GM23248 (cell line): ENCODE results near the gene SLC44A5. TPM values are rescaled to one million over a fixed set of nuclear protein-coding genes. Genes with fewer than 3 reads are reported as not detected.

Experiments
- DNase-seq: peaks from one replicate; pipeline ENCODE4 v3.0.0-alpha.2; 2015
- H2AFZ ChIP-seq: fragments of 200-600 bp; sonication (generic); 2 replicates; pipeline ENCODE4 v1.6.1; 2016; ENCODE audit warnings: antibody characterized with exemption
- H3F3A ChIP-seq: fragments of 200-600 bp; sonication (generic); 2 replicates; pipeline ENCODE4 v1.6.1; 2016; ENCODE audit warnings: mild to moderate bottlenecking, antibody characterized with exemption, mixed run types; ENCODE audit not compliant: insufficient read depth
- H3K27ac ChIP-seq: fragments of 200-600 bp; sonication (generic); 2 replicates; pipeline ENCODE4 v1.5.1; 2016; ENCODE audit warnings: mild to moderate bottlenecking
- H3K27me3 ChIP-seq: fragments of 200-600 bp; sonication (generic); replicated peaks from 2 replicates; pipeline ENCODE4 v1.6.1; 2016; ENCODE audit warnings: mild to moderate bottlenecking; ENCODE audit not compliant: insufficient read depth
- H3K36me3 ChIP-seq: fragments of 200-600 bp; sonication (generic); 2 replicates; pipeline ENCODE4 v1.6.1; 2016; ENCODE audit warnings: low read depth, mild to moderate bottlenecking
- H3K4me1 ChIP-seq: fragments of 200-600 bp; sonication (generic); 2 replicates; pipeline ENCODE4 v1.6.1; 2016; ENCODE audit warnings: mild to moderate bottlenecking; ENCODE audit not compliant: insufficient read depth
- H3K4me2 ChIP-seq: fragments of 200-600 bp; sonication (generic); one replicate; pipeline ENCODE4 v1.6.1; 2016; ENCODE audit warnings: mild to moderate bottlenecking; ENCODE audit not compliant: unreplicated experiment
- H3K4me3 ChIP-seq: fragments of 200-600 bp; sonication (generic); 2 replicates; pipeline ENCODE4 v1.5.1; 2016; ENCODE audit warnings: mild to moderate bottlenecking
- H3K79me2 ChIP-seq: fragments of 200-600 bp; sonication (generic); 2 replicates; pipeline ENCODE4 v1.6.1; 2016; ENCODE audit warnings: mild to moderate bottlenecking; ENCODE audit not compliant: insufficient read depth
- H3K9ac ChIP-seq: fragments of 200-600 bp; sonication (generic); 2 replicates; pipeline ENCODE4 v1.6.1; 2016; ENCODE audit warnings: mild to moderate bottlenecking
- H3K9me2 ChIP-seq: fragments of 200-600 bp; sonication (generic); 2 replicates; pipeline ENCODE4 v1.6.1; 2016; ENCODE audit warnings: mixed run types, mild to moderate bottlenecking, moderate library complexity; ENCODE audit not compliant: insufficient read depth
- H3K9me3 ChIP-seq: fragments of 200-600 bp; sonication (generic); one replicate; pipeline ENCODE4 v1.6.1; 2017; ENCODE audit warnings: low read depth
- H4K20me1 ChIP-seq: fragments of 200-600 bp; sonication (generic); 2 replicates; pipeline ENCODE4 v1.6.0; 2016; ENCODE audit not compliant: insufficient read depth
- EZH2 ChIP-seq: fragments of 200-600 bp; sonication (generic); IDR thresholded peaks from 2 replicates; pipeline ENCODE4 v1.6.1; 2018; ENCODE audit warnings: antibody characterized with exemption, mild to moderate bottlenecking; ENCODE audit not compliant: insufficient read depth, poor library complexity, severe bottlenecking
- EZH2phosphoT487 ChIP-seq: fragments of 200-600 bp; sonication (generic); IDR thresholded peaks from 2 replicates; pipeline ENCODE4 v1.6.1; 2018; ENCODE audit warnings: antibody characterized with exemption, moderate library complexity, mild to moderate bottlenecking, low read depth; ENCODE audit not compliant: insufficient read depth
- WGBS, 2 experiments: methylation state at CpG; one replicate each; pipeline ENCODE4 v1.1.6; 2015 to 2017; ENCODE audit warnings: low lambda C conversion rate in 2 of 2, low coverage in 1 of 2; ENCODE audit errors: missing lambda C conversion rate in 2 of 2; 5-methylcytosine and 5-hydroxymethylcytosine counted together
- in situ Hi-C: fragments of 300-500 bp; cut with MboI; formaldehyde crosslinking; loops from 2 replicates; pipeline ENCODE4 v1.15.0; 2020
- polyA plus RNA-seq: library from polyadenylated mRNA; unstranded; fragments of >200 nt; fragmentation: Nextera tagmentation; extraction: Ambion mirVana; gene quantifications from 2 replicates; pipeline ENCODE4 v1.2.1, GENCODE V29; 2016
- total RNA-seq: library from RNA; depleted of rRNA; stranded (reverse); fragments of >200 nt; shearing (Covaris generic); gene quantifications from 2 replicates; pipeline ENCODE4 v1.2.3, GENCODE V29; 2014

Gene SLC44A5
- total and polyA plus RNA-seq, 2 experiments from 2014 or later = not detected

DNA sequence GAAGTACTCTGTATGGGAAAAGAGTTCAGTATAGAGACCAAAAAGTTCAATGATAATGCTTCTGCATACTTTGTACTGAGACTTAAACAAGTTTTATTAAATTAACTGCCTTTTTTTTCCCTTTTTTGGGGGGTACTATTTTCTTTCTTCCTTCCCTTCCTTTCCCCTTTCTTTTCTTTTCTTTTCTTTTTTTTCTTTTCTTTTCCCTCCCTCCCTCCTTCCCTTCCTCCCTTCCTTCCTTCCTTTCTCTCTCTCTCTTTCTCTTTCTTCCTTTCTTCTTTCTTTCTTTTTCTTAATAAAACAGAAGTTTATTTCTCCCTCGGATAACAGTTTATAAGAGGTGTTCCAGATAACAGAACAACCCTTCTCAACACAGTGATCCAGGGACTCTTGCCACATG is 399.3 kb downstream of the SLC44A5 start:
- H3K4me3 ChIP-seq = no peak overlapping the region
- in situ Hi-C loops = no loop called here
- H3K4me2 ChIP-seq = no peak overlapping the region
- WGBS, 2 experiments = 19 to 46% methylated on average over 1 of the region's 1 CpG
- no peak overlapping the region for H3K9ac ChIP-seq
- no peaks in the 10 kb centered on the region for H3K9me2 ChIP-seq
- H3K9me3 ChIP-seq = no peaks in the 10 kb centered on the region
- no peaks in the 10 kb centered on the region for H3K36me3 ChIP-seq
- H3K27me3 ChIP-seq = no peaks in the 10 kb centered on the region
- H4K20me1 ChIP-seq = no peaks in the 10 kb centered on the region
- H3K79me2 ChIP-seq = no peaks in the 10 kb centered on the region
- TF ChIP-seq EZH2phosphoT487 = no peak
- TF ChIP-seq EZH2 = no peak
- no peak overlapping the region for H2AFZ ChIP-seq
- no peaks in the 10 kb centered on the region for H3K4me1 ChIP-seq
- H3K27ac ChIP-seq = no peak overlapping the region
- no peak for DNase-seq
- H3F3A ChIP-seq = no peaks in the 10 kb centered on the region

- H3F3A ChIP-seq = no peaks in the 10 kb centered on the region
- H3K9me3 ChIP-seq = no peaks in the 10 kb centered on the region
- H3K36me3 ChIP-seq = no peaks in the 10 kb centered on the region
- DNase-seq = no peak
- H3K4me2 ChIP-seq = no peak overlapping the region
- H3K27me3 ChIP-seq = no peaks in the 10 kb centered on the region
- H3K27ac ChIP-seq = no peak overlapping the region
- no peaks in the 10 kb centered on the region for H3K4me1 ChIP-seq
- no peaks in the 10 kb centered on the region for H3K79me2 ChIP-seq
- in situ Hi-C loops = no loop called here
- TF ChIP-seq EZH2 (no peak), EZH2phosphoT487 (no peak)
- H3K4me3 ChIP-seq = no peak overlapping the region
- no peaks in the 10 kb centered on the region for H3K9me2 ChIP-seq
- no peak overlapping the region for H2AFZ ChIP-seq
- H4K20me1 ChIP-seq = no peaks in the 10 kb centered on the region
- H3K9ac ChIP-seq = no peak overlapping the region
Observed at GRCh38 chr1:75208862-75209261, 402.1 kb downstream of the SLC44A5 start.

- Histone ChIP-seq H3K27ac (no peak overlapping the region), H3K4me1 (no peaks in the 10 kb centered on the region), H3F3A (no peaks in the 10 kb centered on the region), H3K4me2 (no peak overlapping the region), H3K4me3 (no peak overlapping the region), H3K9ac (no peak overlapping the region), H3K36me3 (no peaks in the 10 kb centered on the region), H3K9me2 (no peaks in the 10 kb centered on the region), H2AFZ (no peak overlapping the region), H3K79me2 (no peaks in the 10 kb centered on the region), H3K27me3 (no peaks in the 10 kb centered on the region; the same call in 1 of the 2 replicates), H3K9me3 (no peaks in the 10 kb centered on the region), H4K20me1 (no peaks in the 10 kb centered on the region)
- TF ChIP-seq EZH2 (no peak), EZH2phosphoT487 (no peak)
- DNase-seq = peak; percentile 74
- WGBS, 2 experiments = 17 to 19% methylated on average over 8 of the region's 8 CpGs
- in situ Hi-C loops = loop anchor here (5.0 kb wide), 1 partner anchor 431 kb away; no protein-coding TSS in a partner anchor
Observed at GRCh38 chr1:75203415-75204277, 407.3 kb downstream of the SLC44A5 start.

DNA sequence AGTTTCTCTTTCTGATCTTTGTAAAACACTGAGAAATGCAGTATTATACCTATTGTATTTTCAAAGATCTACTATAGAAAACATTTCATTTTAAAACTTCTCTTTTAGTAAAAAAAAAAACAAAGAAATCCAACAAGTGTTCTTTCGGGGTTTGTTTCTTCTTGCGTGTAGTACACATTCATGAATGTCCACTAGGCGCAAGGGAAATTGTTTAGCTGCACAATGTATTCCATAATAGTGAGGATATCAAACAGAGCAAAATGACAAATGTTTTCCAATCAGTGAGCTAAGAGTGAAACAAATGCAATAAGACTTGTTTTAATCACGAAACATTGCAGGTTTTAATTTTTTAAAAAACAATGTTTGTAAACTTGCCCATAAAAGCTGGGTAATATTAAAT is 408.2 kb downstream of the SLC44A5 start:
- Histone ChIP-seq H3K27ac (no peak overlapping the region), H2AFZ (no peak overlapping the region), H3K9ac (no peak overlapping the region), H3K79me2 (no peaks in the 10 kb centered on the region), H3K4me3 (no peak overlapping the region), H3K4me1 (no peaks in the 10 kb centered on the region), H3K36me3 (no peaks in the 10 kb centered on the region), H3K27me3 (no peaks in the 10 kb centered on the region; the same call in 1 of the 2 replicates), H3K9me3 (no peaks in the 10 kb centered on the region), H3F3A (no peaks in the 10 kb centered on the region), H3K4me2 (no peak overlapping the region), H4K20me1 (no peaks in the 10 kb centered on the region), H3K9me2 (no peaks in the 10 kb centered on the region)
- no peak for DNase-seq
- 77 to 82% methylated on average over 4 of the region's 4 CpGs for WGBS, 2 experiments
- in situ Hi-C loops = loop anchor here (5.0 kb wide), 1 partner anchor 430 kb away; no protein-coding TSS in a partner anchor
- no peak for TF ChIP-seq EZH2phosphoT487
- TF ChIP-seq EZH2 = no peak
